NCI-H1105 treated with DMSO at 0.1 percent for 48 hours (cell line): ENCODE results near the gene HAGHL.
"Not testable (repeated sequence)": the region's sequence is repeated elsewhere in the genome, so short reads cannot be mapped to it uniquely, and the experiment has no call there.

Experiments
- DNase-seq: peaks from one replicate; lab custom pipeline; 2025; lab: John Stamatoyannopoulos, UW

The HAGHL gene

DNA sequence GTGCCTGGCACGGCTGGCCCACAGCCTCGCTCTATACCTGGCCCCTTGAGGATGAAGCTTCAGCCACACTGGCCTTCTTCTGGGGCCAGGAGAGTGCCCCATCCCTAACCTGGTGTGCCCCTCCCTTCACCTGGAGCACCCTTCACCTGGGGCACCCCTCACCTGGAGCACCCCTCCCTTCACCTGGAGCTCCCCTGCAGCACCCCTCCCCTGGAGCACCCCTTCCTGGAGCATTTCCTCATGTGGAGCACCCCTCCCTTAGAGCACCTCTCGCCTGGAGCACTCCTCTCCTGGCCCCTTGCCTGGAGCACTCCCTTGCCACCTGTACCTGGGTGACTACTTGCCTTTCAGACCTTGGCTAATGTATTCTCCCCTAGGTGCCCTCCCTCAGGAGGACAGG is 18.9 kb upstream of the HAGHL start:
- no peak for DNase-seq

GRCh38 chr16:708959-709358 is 17.9 kb upstream of the HAGHL start:
- DNase-seq = no peak

DNA sequence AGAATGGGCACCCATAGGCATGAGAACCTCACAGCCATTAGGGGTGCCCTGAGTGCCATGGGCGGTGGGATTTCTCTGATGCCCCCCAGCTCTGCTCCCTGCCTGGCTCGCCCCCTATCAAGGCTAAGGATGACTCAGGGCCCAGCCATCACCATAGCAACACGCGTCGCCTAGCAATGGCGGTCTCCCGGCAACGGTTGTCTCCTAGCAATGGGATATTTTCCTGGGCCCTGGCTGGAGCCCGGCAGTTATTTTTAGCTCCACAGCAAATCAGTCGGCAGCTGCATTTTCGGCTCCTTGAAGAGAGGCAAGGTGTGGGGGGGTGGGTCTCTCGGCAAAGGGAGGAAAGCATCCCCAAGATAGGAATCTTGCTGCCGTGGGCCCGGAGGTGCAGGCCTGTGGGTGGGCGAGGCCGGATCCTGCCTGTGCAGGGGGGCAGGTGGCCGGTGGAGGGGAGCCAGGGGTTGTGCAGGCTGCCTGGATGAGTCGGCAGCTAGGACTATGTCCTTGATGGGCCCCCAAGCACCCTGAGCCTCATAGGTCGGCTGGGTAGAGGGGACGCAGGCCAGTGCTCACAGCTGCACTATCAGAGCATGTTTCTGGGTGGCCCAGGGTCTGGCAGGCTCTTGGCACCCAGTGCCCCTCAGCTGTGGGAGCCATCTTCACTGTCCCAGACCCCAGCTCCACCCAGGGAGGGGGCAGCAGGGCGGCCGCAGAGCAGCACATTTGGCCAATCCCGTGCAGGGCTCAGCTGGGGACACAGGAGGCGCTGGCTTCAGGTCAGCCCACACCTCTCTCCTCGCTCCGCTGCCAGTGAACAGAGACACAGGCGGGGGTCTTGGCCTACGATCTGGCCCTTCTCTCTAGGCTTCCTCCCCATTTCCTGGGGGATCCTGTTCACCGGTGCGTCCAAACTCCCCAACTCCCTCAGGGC is 17.1 kb upstream of the HAGHL start:
- DNase-seq = peak; percentile 89

GRCh38 chr16:710500-711075 is 16.3 kb upstream of the HAGHL start:
- DNase-seq = no peak

DNA sequence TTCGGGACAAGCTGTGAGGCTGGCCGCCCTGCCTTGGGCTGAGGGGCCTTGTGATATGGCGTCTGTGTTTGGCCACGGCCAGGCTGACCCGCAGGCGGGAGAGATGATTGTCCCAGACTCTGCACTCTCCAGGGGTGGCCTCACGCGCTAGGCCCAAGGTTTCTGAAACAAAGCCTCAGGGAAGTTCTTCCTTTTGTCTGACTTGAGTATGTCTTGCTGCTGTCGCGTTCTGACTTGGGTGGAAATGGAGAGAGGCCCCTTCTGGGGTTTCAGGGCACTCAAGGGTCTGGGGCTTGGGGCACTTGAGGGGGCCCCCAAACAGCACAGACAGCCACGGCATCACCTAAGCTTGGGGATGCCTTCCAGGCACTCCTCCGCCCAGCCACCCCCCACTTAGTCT is 15.8 kb upstream of the HAGHL start:
- DNase-seq = no peak

DNA sequence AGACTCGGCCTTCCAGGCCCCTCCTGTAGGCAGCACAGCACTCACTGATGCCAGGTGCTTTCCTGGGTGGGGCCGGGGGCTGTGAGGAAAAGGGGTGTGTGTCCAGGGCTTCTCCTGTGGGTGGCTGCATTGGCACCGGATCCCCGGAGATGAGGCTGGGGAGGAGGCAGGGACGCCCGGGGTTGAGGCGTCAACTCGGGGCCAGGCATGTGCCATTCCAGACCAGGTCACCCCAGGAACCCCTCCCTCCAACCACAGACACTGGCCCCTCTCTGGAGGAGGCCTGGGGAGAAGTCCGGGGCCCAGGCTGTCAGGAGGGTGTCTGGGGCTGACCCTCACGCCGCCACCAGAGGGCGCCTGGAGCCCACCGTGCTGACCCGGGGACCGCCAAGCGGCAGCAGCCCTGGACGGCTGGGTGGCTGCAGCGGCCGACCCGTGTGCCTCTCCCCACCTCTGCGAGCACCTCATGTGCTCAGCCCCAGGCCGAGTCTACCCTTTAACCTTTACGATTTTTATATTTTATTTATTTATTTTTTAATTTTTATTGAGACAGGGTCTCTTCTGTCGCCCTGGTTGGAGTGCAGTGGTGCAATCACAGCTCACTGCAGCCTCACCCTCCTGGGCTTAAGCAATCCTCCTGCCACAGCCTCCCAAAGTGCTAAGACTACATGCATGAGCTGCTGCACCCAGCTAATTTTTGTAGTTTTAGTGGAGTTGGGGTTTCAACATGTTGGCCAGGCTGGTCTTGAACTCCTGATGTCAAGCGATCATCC is 15.2 kb upstream of the HAGHL start:
- peak; percentile 45 for DNase-seq

DNA sequence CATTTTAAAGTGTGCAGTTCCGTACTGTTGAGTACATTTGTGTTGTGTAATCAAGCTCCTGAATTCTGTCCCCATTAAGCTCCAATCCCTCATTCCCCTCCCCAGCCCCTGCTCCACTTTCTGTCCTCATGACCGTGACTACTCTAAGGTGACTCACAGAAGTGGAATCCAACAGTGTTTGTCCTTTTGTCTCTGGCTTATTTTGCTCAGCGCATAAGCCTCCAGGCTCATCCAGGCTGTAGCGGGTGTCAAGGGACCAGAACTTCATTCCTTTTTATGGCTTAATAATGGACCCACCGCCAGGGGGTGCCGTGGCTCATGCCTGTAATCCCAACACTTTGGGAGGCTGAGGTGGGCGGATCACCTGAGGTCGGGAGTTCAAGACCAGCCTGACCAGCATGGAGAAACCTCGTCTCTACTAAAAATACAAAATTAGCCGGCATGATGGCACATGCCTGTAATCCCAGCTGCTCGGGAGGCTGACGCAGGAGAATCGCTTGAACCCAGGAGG is 14.1 kb upstream of the HAGHL start:
- not testable (repeated sequence) for DNase-seq

GRCh38 chr16:714079-714478 is 12.8 kb upstream of the HAGHL start:
- no peak for DNase-seq

- DNase-seq = peak; percentile 41
Measured at GRCh38 chr16:714558-715476, 12.1 kb upstream of the HAGHL start, which contains the start of gene METRN. Gene METRN, plus strand, starts transcription at chr16:715118. Its CDS starts 172 bp downstream, at chr16:715290.

DNA sequence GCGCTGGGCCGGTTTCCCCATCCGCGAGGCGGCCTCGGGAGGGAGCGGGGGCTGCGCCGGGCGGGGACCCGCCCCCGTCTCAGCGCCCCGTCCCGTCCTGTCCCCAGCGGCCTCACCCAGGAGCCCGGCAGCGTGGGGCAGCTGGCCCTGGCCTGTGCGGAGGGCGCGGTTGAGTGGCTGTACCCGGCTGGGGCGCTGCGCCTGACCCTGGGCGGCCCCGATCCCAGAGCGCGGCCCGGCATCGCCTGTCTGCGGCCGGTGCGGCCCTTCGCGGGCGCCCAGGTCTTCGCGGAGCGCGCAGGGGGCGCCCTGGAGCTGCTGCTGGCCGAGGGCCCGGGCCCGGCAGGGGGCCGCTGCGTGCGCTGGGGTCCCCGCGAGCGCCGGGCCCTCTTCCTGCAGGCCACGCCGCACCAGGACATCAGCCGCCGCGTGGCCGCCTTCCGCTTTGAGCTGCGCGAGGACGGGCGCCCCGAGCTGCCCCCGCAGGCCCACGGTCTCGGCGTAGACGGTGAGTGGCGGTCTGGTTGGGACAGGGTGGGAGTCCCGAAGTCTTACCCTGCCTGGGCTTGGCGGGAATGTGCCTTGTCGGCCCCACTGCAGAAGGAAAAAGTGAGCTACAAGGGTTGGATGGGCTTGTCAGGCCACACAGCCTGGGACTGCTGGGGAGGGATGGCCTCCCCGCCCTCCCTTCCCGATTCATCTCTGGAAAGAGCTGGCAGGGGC is 11.3 kb upstream of the HAGHL start:
- DNase-seq = no peak

- DNase-seq = no peak
Measured at GRCh38 chr16:716200-716568, 10.7 kb upstream of the HAGHL start.

DNA sequence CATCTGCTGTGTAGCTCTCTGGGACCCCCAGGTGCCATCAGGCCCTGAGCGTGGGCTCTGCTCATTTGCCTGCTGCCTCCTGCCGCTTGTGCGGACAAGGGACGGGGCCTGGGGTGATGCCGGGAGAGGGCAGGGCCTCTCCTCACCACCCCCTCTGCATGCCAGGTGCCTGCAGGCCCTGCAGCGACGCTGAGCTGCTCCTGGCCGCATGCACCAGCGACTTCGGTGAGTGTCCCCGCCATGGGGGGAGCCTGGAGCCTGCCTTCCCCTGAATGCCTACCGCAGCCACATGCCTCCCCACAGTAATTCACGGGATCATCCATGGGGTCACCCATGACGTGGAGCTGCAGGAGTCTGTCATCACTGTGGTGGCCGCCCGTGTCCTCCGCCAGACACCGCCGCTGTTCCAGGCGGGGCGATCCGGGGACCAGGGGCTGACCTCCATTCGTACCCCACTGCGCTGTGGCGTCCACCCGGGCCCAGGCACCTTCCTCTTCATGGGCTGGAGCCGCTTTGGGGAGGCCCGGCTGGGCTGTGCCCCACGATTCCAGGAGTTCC is 10.1 kb upstream of the HAGHL start:
- no peak for DNase-seq

GRCh38 chr16:717450-718245 is 9.3 kb upstream of the HAGHL start:
- DNase-seq = no peak

GRCh38 chr16:718389-718788 is 8.5 kb upstream of the HAGHL start:
- no peak for DNase-seq

DNA sequence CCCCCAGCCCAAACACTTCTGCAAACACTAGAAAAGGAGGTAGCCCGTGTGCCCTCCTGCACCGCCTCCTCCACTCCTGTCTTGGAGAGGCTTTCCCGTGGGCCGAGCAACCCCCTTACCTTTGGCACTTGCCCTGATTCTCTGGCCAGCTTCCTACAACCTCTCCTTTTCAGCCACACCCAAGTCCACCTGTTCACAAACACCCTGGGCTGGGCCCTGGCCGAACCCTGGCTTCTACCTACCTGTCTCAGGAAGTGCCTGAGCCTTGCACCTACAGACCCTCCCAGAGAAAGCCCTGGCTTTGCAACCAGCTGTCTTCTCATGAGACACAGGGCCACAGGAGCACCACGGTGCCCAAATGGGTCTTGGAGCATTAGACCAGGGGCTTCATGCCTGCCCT is 8.0 kb upstream of the HAGHL start:
- no peak for DNase-seq

- DNase-seq = no peak
Measured at GRCh38 chr16:719815-720446, 7.0 kb upstream of the HAGHL start.

- peak; percentile 18 for DNase-seq
Measured at GRCh38 chr16:720447-720989, 6.4 kb upstream of the HAGHL start.

DNA sequence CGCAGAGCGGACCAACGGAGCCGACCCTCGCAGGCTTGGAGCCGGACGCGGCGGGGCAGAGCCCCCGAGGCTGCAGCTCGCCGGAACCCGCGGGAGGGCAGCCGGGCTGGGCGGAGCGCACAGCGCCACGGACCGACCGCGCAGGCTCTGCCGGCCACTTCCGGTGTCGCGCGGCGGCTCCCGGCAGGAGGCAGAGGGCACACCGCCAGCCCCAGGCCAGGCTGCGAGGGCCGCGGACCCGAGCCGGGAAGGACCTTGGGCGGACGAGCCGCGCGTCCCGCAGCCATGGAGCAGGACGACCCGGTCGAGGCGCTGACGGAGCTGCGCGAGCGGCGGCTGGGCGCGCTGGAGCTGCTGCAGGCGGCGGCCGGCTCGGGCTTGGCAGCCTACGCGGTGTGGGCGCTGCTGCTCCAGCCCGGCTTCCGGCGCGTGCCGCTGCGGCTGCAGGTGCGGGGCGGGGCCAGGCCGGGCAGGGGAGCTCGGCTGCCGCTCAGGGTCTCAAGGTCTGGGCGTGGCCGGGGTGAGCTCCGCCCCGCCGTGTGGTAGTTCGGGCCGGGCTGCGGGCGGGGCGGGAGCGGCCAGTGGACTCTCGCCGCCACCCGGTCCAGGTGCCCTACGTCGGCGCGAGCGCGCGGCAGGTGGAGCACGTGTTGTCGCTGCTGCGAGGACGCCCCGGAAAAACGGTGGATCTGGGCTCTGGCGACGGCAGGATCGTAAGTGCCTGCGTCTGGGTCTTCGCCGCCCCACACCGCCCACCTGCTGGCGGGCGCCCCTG is 5.7 kb upstream of the HAGHL start, which contains the start of gene ANTKMT:
ANTKMT (plus strand) TSS at position 157 of the 775 bp plus-strand sequence; CDS start at position 286, 129 bp downstream.
- peak; percentile 61 for DNase-seq
